ENCODE measurements around the gene LPAR1. TPM values are rescaled to one million over a fixed set of nuclear protein-coding genes. Genes with fewer than 3 reads are reported as not detected.

LPAR1 gene
- total and polyA plus RNA-seq, 2 of the 8 experiments (the other 6 are each of a cell fraction or from before 2014, with no cell fraction given) = 3.4 to 5.1 TPM

DNA sequence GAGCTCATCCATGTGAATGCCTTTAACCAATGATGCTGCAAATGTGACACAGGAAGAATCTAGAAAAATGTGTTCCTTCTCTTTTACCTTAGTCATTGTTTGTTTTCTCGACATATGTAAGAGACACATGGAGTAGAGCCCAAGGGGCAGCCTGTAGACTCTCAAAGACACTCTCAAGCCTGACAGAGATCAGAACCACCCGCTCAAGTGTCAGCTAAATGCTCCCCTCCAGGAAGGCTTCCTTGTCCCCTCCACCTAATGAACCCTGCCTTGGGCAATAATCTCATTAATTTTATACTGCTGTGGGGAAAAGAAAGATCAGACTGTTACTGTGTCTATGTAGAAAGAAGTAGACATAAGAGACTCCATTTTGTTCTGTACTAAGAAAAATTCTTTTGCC is 212.3 kb downstream of the LPAR1 start:
- no peak overlapping the region for H4K5ac ChIP-seq (ENCODE audit: insufficient read length, low read depth, low read length)
- no peak overlapping the region for H3K23ac ChIP-seq (ENCODE audit: insufficient read length)
- H3K36me3 ChIP-seq (ENCODE audit: control insufficient read depth in 2 of 4, insufficient read depth in 4 of 4, low read length in 3 of 4) = no peaks in the 10 kb centered on the region
- H2BK15ac ChIP-seq (ENCODE audit: low read length) = no peak overlapping the region
- no peak overlapping the region for H4K91ac ChIP-seq (replicated peaks; ENCODE audit: insufficient read length, low read length)
- H2BK5ac ChIP-seq (ENCODE audit: low read depth, low read length) = no peak overlapping the region
- H3K4ac ChIP-seq (replicated peaks; ENCODE audit: insufficient read length, low read depth, low read length) = no peak overlapping the region
- no peak overlapping the region for H3K18ac ChIP-seq (ENCODE audit: extremely low read depth, low read length)
- H2BK120ac ChIP-seq (replicated peaks; ENCODE audit: low read depth, low read length) = no peak overlapping the region
- no peak overlapping the region for H3K4me3 ChIP-seq (ENCODE audit: extremely low read depth in 1 of 4, insufficient read depth in 2 of 4, low read depth in 3 of 4, low read length in 4 of 4)
- DNase-seq (ENCODE audit: low read depth in 1 of 2, low spot score in 2 of 2) (no peak), FAIRE-seq (no peak)
- H4K8ac ChIP-seq (ENCODE audit: extremely low read depth, insufficient read depth, low read length) = no peak overlapping the region
- CTCF ChIA-PET (ENCODE audit: partially characterized antibody) = no interaction called here
- H2BK20ac ChIP-seq (ENCODE audit: low read length) = no peak overlapping the region
- H3K79me1 ChIP-seq (ENCODE audit: low read depth, low read length) = no peaks in the 10 kb centered on the region
- H2BK12ac ChIP-seq (ENCODE audit: low read depth, low read length) = no peak overlapping the region
- H3K23me2 ChIP-seq (ENCODE audit: low read depth, low read length) = no peaks in the 10 kb centered on the region
- H2AK5ac ChIP-seq (ENCODE audit: low read depth, low read length) = no peak overlapping the region
- H3K79me2 ChIP-seq (ENCODE audit: control insufficient read depth in 1 of 2, insufficient read depth in 2 of 2, low read length in 2 of 2) = no peaks in the 10 kb centered on the region
- no peak overlapping the region for H3K14ac ChIP-seq (ENCODE audit: insufficient read length)
- H3K4me2 ChIP-seq (ENCODE audit: insufficient read depth in 1 of 2, low read depth in 2 of 2, low read length in 2 of 2) = no peak overlapping the region
- peaks cover 0 to 5% (median 0%) of the 10 kb centered on the region in 4 experiments; a peak in 1 of 7 replicates for H3K4me1 ChIP-seq (replicated peaks in 1 of 4; ENCODE audit: control insufficient read depth in 3 of 4, insufficient read depth in 4 of 4, low read length in 3 of 4)
- no peak overlapping the region for H3K9ac ChIP-seq (replicated peaks in 1 of 4; ENCODE audit: extremely low read depth in 1 of 4, low read depth in 3 of 4, low read length in 3 of 4)
- peaks cover 0 to 8% of the 10 kb centered on the region in 2 experiments; a peak in 1 of 4 replicates for H3K9me3 ChIP-seq (ENCODE audit: insufficient read depth in 2 of 2, low read depth in 1 of 2, low read length in 1 of 2)
- no peak overlapping the region for H3K56ac ChIP-seq (replicated peaks; ENCODE audit: insufficient read length, low read depth, low read length)
- H4K20me1 ChIP-seq (replicated peaks in 1 of 2; ENCODE audit: control insufficient read depth in 1 of 2, insufficient read depth in 2 of 2, low read length in 2 of 2) = no peaks in the 10 kb centered on the region
- no peaks in the 10 kb centered on the region for H3K27me3 ChIP-seq (replicated peaks in 1 of 4; ENCODE audit: control insufficient read depth in 3 of 4, extremely low read depth in 1 of 4, insufficient read depth in 3 of 4, low read length in 3 of 4)
- 82% methylated on average over 2 of the region's 2 CpGs; no CpG with 5 or more reads in 1 of the 2 experiments for WGBS, 2 experiments (ENCODE audit: extremely low coverage in 1 of 2, insufficient coverage in 1 of 2, insufficient read length in 1 of 2, insufficient replicate concordance in 2 of 2, low coverage in 1 of 2, low lambda C conversion rate in 2 of 2, missing lambda C conversion rate in 1 of 2)
- no peak overlapping the region for H3K27ac ChIP-seq (ENCODE audit: low read depth, low read length)
- H2AFZ ChIP-seq (ENCODE audit: low read length) = 0 out of 2 replicates have a peak overlapping the region, but pooled peaks have one; percentile 21
- POLR2A ChIA-PET (ENCODE audit: partially characterized antibody) = no interaction called here
- TF ChIP-seq BCL11A (IDR thresholded peaks at IDR 0.05; ENCODE audit: low read depth in 2 of 2, low read length in 2 of 2) (no peak), E2F6 (IDR thresholded peaks at IDR 0.05) (no peak), HDAC6 (IDR thresholded peaks at IDR 0.05; ENCODE audit: low read depth, low read length) (no peak), EP300 (IDR thresholded peaks at IDR 0.05; ENCODE audit: borderline replicate concordance in 1 of 2, low read depth in 2 of 2, low read length in 2 of 2) (no peak)
- TF ChIP-seq, protein P1, sequence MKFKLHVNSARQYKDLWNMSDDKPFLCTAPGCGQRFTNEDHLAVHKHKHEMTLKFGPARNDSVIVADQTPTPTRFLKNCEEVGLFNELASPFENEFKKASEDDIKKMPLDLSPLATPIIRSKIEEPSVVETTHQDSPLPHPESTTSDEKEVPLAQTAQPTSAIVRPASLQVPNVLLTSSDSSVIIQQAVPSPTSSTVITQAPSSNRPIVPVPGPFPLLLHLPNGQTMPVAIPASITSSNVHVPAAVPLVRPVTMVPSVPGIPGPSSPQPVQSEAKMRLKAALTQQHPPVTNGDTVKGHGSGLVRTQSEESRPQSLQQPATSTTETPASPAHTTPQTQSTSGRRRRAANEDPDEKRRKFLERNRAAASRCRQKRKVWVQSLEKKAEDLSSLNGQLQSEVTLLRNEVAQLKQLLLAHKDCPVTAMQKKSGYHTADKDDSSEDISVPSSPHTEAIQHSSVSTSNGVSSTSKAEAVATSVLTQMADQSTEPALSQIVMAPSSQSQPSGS (IDR thresholded peaks at IDR 0.05; ENCODE audit: low read length) = no peak
